Liver (tissue), 3 donors: ENCODE data around the gene RBM6.

ENCODE experiments used
- CTCF ChIP-seq: fragments of 150-350 bp; IDR thresholded peaks from 2 replicates; pipeline ENCODE4 v1.5.1; 2017; ENCODE audit warnings: improper control_type of control experiment, low read depth, low read length; ENCODE audit not compliant: missing input control
- EGR1 ChIP-seq, 2 donors: IDR thresholded peaks; 2 replicates each; pipeline ENCODE4 v1.6.1; 2016 to 2018; ENCODE audit warnings: antibody characterized with exemption in 2 of 2, low read depth in 2 of 2
- FOXA2 ChIP-seq: IDR thresholded peaks from 2 replicates; pipeline ENCODE4 v1.6.1; 2016; ENCODE audit warnings: antibody characterized with exemption
- MAX ChIP-seq: IDR thresholded peaks from 2 replicates; pipeline ENCODE4 v1.6.1; 2016; ENCODE audit warnings: antibody characterized with exemption
- TAF1 ChIP-seq: conservative IDR thresholded peaks from 2 replicates; pipeline ENCODE4 v1.6.1; 2016; ENCODE audit warnings: antibody characterized with exemption, mild to moderate bottlenecking
- donor health status: healthy.
- donor health status: healthy.

GRCh38 chr3:50001511-50001910, 61.6 kb downstream of the RBM6 start:
- TF ChIP-seq CTCF (no peak), EGR1 (IDR thresholded peaks at IDR 0.05; ENCODE audit: low read depth in 2 of 2) (no peak), MAX (no peak), TAF1 (no peak), FOXA2 (no peak)
